DMS 273 (cell line): ENCODE results near the gene UBA3.

Experiments
- DNase-seq: peaks from one replicate; lab custom pipeline; 2025; ENCODE audit not compliant: unreplicated experiment; lab: John Stamatoyannopoulos, UW

UBA3 gene

GRCh38 chr3:69079269-69080159, 651 bp downstream of the UBA3 start:
- DNase-seq: peak; percentile 45

- DNase-seq: no peak
Measured at GRCh38 chr3:69072928-69073327, 7.2 kb downstream of the UBA3 start.

DNA sequence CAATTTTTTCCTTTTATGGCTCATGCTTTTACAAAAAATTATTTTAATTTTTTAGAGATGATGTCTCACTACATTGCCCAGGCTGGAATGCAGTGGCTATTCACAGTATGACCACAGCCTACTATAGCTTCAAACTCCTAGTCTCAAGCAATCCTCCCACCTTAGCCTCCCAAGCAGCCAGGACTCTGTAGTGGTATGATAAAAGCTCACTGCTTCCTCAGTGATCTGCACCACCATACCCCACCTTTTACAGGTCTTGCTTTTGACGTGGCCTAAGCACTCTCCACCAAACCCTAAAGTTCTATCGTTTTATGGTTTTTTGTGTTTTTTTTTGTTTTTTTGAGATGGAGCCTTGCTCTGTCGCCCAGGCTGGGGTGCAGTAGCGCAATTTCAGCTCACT, 14.0 kb downstream of the UBA3 start:
- no peak for DNase-seq

DNA sequence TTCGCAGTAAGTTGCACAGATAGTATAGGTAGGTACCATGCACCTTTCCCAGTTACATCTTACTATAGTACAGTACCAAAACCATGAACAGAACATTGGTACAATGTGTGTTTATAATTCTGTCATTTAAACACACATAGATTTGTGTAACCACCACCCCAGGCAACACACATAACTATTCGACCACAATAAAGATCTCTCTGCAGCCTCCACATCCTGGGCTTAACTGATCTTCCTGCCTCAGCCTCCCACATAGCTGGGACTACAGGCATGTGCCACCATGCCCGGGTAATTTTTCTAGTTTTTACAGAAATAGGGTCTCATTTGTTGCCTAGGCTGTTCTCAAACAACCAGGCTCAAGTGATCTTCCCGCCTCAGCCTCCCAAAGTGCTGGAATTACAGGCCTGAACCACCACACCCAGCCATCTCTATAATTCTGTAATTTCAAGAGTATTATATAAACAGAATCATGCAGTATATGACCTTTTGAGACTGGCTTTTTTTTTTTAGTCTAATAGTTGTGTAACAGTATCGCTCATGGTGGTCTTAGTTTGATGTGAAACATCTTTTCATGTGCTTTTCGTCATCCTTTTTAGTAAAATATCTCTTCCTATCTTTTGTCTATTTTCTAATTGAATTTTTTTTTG, 14.7 kb downstream of the UBA3 start:
- DNase-seq: no peak

DNA sequence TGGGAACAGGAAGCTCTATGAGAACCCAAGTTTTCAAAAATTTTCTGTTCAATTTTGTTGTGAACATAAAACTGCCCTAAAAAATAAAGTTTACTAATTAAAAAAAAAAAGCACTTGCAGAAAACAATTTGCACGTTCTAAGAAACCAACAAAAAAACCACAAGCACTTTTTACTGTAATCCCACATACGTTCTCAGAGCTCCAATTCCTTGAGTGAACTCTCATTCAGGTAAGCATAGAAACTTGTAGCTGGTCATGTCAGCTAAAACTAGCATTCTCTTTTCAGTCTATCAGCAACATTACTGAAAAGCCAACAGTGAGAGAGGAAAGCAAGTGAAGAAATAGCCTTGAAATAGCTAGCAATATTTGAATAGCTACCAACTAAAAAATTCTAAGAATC, 16.5 kb downstream of the UBA3 start:
- DNase-seq: no peak

DNA sequence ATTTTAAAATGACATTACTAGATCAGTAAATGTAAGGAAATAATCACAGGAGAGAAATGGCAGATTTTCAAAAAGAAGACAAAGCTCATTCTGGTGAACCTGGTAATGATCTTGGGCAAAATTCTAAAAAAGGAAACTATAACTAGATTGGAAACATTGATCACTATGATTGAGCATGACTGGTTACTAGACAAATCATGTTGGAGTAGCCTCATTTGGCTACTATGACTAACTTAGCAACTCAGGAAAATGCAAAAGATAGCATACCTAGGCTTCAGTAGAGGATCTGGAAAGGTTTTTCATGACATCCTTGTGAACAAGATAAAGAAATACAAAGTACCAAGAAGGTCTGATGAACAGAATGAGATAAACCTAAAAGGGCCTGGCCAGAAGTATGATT, 20.5 kb downstream of the UBA3 start:
- no peak for DNase-seq

DNA sequence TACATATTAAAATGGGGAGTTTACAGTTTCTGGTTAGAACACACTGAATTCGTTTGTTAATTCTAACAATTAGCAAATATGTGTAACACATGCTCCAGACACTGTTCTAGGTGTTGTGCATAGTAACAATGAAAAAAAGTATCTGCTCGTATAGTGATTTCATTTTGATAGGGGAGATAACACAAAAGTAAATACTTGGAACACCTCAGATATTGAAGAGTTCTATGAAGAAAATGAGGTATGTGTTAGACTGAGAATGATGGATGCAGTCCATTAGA, 21.3 kb downstream of the UBA3 start:
- DNase-seq: no peak

- no peak for DNase-seq
Measured at GRCh38 chr3:69058180-69058946, 21.8 kb downstream of the UBA3 start.

- no peak for DNase-seq
Measured at GRCh38 chr3:69052472-69052898, 27.7 kb downstream of the UBA3 start.

DNA sequence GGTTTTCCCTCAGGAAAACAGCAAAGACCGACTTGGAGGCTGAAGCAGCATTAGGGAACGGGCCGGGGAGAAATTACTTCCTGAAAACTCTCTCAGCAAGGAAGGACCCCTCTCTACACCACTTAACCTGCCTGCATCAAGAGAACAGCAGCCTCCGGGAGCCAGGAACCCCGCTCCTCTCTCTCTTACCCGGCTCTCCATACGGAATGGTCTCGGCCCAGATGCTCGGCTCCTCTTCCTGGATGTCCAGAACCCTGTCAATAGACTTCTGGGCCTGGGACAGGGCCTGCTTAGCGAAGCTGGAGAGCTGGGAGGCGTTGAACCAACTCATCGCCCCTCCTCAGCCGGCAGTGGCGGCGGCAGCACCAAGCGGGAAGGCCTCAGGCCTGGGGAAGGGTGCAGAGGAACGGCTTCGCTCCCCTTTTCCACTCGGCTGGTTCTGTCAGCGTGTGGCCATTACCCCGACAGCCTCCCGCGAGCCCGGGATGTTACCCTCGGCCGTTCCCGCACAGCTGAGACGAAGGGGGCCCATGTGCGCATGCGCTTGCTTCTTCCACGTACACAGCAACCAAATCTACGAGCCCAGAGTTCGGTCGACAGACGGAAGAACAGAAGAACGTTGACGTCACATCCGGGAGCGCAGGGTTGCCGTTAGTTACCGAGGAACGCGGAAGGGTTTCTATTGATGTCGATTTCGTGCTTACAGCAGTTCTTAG, 28.3 kb downstream of the UBA3 start, which contains the start of gene TMF1:
Gene TMF1, minus strand, starts transcription at position 578 of the 716 bp plus-strand sequence. Its CDS starts 247 bp downstream, at position 331.
- no peak for DNase-seq

DNA sequence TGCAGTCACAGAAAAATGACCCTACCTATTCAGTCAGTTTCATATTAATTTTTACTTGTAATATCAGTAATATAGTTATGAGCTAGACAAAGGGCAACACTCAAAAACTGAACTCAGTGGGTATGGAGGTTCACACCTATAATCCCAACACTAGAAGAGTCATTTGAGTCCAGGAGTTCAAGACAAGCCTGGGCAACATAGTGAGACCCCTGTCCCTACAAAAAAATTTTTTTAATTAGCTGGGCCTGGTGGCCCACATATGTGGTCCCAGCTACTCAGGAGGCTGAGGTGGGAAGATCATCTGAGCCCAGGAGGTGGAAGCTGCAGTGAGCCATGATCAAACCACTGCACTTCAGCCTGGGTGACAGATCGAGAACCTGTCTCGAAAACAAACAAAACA, 31.2 kb downstream of the UBA3 start:
- no peak for DNase-seq

- DNase-seq: no peak
Measured at GRCh38 chr3:69044608-69045007, 35.6 kb downstream of the UBA3 start.

GRCh38 chr3:69033470-69033869, 46.7 kb downstream of the UBA3 start:
- DNase-seq: no peak

GRCh38 chr3:69032737-69033136, 47.4 kb downstream of the UBA3 start:
- DNase-seq: no peak

GRCh38 chr3:69032142-69032541, 48.0 kb downstream of the UBA3 start:
- no peak for DNase-seq

GRCh38 chr3:69031635-69032034, 48.5 kb downstream of the UBA3 start:
- DNase-seq: no peak

- no peak for DNase-seq
Measured at GRCh38 chr3:69020857-69021256, 59.3 kb downstream of the UBA3 start.

DNA sequence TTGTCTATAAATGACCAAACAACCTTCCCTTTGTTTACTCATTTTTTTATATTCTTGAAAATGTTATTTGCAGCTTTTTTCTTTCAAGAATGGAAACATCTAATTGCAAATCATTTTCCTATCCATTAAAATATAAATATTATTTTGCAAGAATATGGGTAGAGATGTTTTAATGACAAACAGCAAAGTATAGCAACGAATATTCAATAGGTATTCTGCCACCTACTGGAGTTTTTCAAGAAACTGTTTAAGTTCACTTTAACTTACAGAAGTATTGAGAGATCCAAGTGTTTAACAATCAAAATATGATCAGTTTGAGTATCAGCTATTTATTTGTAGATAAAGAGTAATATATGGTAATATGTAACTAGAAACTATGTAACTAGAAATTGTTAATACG, 59.7 kb downstream of the UBA3 start:
- DNase-seq: peak; percentile 5

DNA sequence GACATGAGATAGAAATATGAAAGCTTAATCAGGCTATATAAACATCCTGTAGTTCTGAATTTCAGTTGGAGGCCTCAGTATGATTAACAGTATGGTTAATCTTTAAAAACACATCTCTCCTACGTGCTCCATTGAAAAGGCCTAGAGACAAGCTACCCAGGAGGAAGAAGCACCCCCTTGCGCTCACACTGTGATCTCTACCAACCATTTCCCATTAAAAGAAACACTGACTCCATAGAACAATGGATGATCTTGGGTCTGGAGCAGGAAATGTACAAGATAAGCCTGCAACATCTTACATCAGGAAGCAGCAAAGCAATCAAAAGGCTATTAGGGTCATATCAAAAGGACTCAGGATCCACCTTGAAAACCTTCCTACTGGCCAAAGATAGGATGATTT, 63.3 kb downstream of the UBA3 start:
- no peak for DNase-seq

DNA sequence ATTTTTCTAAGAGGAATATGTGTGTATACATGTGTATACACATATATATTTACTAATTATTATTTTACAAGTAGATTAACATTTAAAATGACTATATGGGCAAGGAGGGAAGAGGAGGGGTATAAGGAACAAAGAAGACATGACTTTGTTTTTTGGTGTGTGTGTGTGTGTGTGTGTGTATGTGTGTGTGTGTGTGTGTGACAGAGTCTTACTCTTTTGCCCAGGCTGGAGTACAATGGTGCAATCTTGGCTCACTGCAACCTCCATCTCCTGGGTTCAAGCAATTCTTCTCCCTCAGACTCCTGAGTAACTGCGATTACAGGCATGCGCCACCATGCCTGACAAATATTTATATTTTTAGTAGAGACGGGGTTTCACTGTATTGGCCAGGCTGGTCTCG, 64.1 kb downstream of the UBA3 start:
- DNase-seq: no peak

- DNase-seq: no peak
Measured at GRCh38 chr3:69014022-69014580, 66.1 kb downstream of the UBA3 start.
